Measurements from ENCODE around the gene NFATC2IP. TPM values are rescaled to one million over a fixed set of nuclear protein-coding genes. Genes with fewer than 3 reads are reported as not detected.

Gene NFATC2IP
- total and polyA plus RNA-seq, 2 of the 4 experiments (the other 2 are of a cell fraction): 10.0 to 29.1 TPM

GRCh38 chr16:28937222-28937876 lies 13.4 kb upstream of the NFATC2IP start:
- H3K27me3 ChIP-seq (ENCODE audit: control insufficient read depth, insufficient read depth, low read length): peaks cover 7% of the 10 kb centered on the region; the same call in 1 of the 2 replicates
- no peak overlapping the region for H2BK20ac ChIP-seq (ENCODE audit: low read depth, low read length)
- H2AK9ac ChIP-seq (replicated peaks; ENCODE audit: low read depth, low read length, poor library complexity): no peak overlapping the region
- no peak overlapping the region for H3K4ac ChIP-seq (ENCODE audit: low read depth, low read length)
- no peak overlapping the region for H3K27ac ChIP-seq (ENCODE audit: insufficient read depth, low read length)
- ATAC-seq (ENCODE audit: low read depth): no peak
- no peak overlapping the region for H4K91ac ChIP-seq (ENCODE audit: insufficient read depth, low read depth, low read length)
- POLR2A ChIA-PET (ENCODE audit: unreplicated experiment): no interaction called here
- H3K9ac ChIP-seq (ENCODE audit: low read depth, low read length): no peak overlapping the region
- no peak overlapping the region for H3K56ac ChIP-seq (ENCODE audit: extremely low read depth, insufficient read depth, low read length)
- H4K8ac ChIP-seq (ENCODE audit: low read depth in 2 of 2, low read length in 2 of 2): no peak overlapping the region
- no peak overlapping the region for H4K5ac ChIP-seq (ENCODE audit: low read depth, low read length)
- no peak overlapping the region for H2AFZ ChIP-seq (replicated peaks; ENCODE audit: low read length, poor library complexity)
- no peaks in the 10 kb centered on the region for H3K36me3 ChIP-seq (ENCODE audit: control insufficient read depth, insufficient read depth, low read length)
- H2AK5ac ChIP-seq (ENCODE audit: low read depth, low read length): no peak overlapping the region
- TF ChIP-seq MAFK (IDR thresholded peaks at IDR 0.05; ENCODE audit: low read depth, low read length) (no peak), RAD21 (IDR thresholded peaks at IDR 0.05; ENCODE audit: low read length) (no peak), CTCF (conservative IDR thresholded peaks at IDR 0.05; ENCODE audit: low read depth, low read length) (no peak), USF2 (IDR thresholded peaks at IDR 0.05; ENCODE audit: low read depth, low read length) (no peak), CHD1 (IDR thresholded peaks at IDR 0.05; ENCODE audit: low read depth, low read length) (no peak), BHLHE40 (IDR thresholded peaks at IDR 0.05; ENCODE audit: low read depth, low read length) (no peak), MXI1 (IDR thresholded peaks at IDR 0.05; ENCODE audit: borderline replicate concordance, low read depth, low read length) (no peak), CEBPB (IDR thresholded peaks at IDR 0.05; ENCODE audit: low read depth, low read length) (no peak), ELK1 (IDR thresholded peaks at IDR 0.05; ENCODE audit: borderline replicate concordance, low read depth, low read length) (no peak), FOS (IDR thresholded peaks at IDR 0.05; ENCODE audit: low read depth, low read length) (no peak), MAZ (IDR thresholded peaks at IDR 0.05; ENCODE audit: borderline replicate concordance, low read depth, low read length) (no peak), RCOR1 (IDR thresholded peaks at IDR 0.05; ENCODE audit: insufficient replicate concordance, low read length) (no peak), NFE2L2 (IDR thresholded peaks at IDR 0.05; ENCODE audit: low read depth, low read length) (no peak), POLR2A (IDR thresholded peaks at IDR 0.05; ENCODE audit: low read depth, low read length) (no peak), RFX5 (IDR thresholded peaks at IDR 0.05; ENCODE audit: low read depth, low read length) (no peak), SMC3 (IDR thresholded peaks at IDR 0.05; ENCODE audit: low read depth, low read length) (no peak)
- H3K9me3 ChIP-seq (ENCODE audit: control insufficient read depth, insufficient read depth, low read length): no peaks in the 10 kb centered on the region
- H3K23ac ChIP-seq (ENCODE audit: low read depth, low read length): no peak overlapping the region
- CTCF ChIA-PET: no interaction called here
- intact Hi-C loops (cut with micrococcal nuclease) (no loop called here), dilution Hi-C loops (cut with HindIII; ENCODE audit: low sequenced_read_pairs, unreplicated experiment) (no loop called here), in situ Hi-C loops (cut with MboI; ENCODE audit: low sequenced_read_pairs) (no loop called here)
- no peak overlapping the region for H3K4me3 ChIP-seq (ENCODE audit: insufficient read depth, low read depth, low read length)
- H3K4me1 ChIP-seq (ENCODE audit: control insufficient read depth, insufficient read depth, low read length): no peaks in the 10 kb centered on the region
- no peak overlapping the region for H2BK5ac ChIP-seq (ENCODE audit: low read depth, low read length, poor library complexity, severe bottlenecking)
- WGBS, 2 experiments (ENCODE audit: extremely low coverage in 2 of 2, insufficient read length in 1 of 2): no CpG with 5 or more reads among the region's 14 CpGs
- BruUV-seq (replicated peaks): no TSS peak
- H3K79me1 ChIP-seq (ENCODE audit: low read depth in 1 of 2, low read length in 2 of 2): no peaks in the 10 kb centered on the region
- H3K14ac ChIP-seq (replicated peaks; ENCODE audit: low read depth, low read length): no peak overlapping the region
- H3K9me1 ChIP-seq (ENCODE audit: insufficient read depth, low read length): no peaks in the 10 kb centered on the region
- H3K4me2 ChIP-seq (ENCODE audit: low read depth, low read length): no peak overlapping the region
- no peak overlapping the region for H2BK120ac ChIP-seq (ENCODE audit: low read depth, low read length)
- H3K18ac ChIP-seq (ENCODE audit: low read depth, low read length): no peak overlapping the region
- no peaks in the 10 kb centered on the region for H4K20me1 ChIP-seq (ENCODE audit: insufficient read depth, low read length)
- DNase-seq: no peak
- H2BK15ac ChIP-seq (ENCODE audit: low read depth, low read length): no peak overlapping the region
